ENCODE data around the gene PTPRQ. TPM values are rescaled to one million over a fixed set of nuclear protein-coding genes. Genes with fewer than 3 reads are reported as not detected.

The PTPRQ gene
- total RNA-seq, 1 donor from 2014 or later: not detected

DNA sequence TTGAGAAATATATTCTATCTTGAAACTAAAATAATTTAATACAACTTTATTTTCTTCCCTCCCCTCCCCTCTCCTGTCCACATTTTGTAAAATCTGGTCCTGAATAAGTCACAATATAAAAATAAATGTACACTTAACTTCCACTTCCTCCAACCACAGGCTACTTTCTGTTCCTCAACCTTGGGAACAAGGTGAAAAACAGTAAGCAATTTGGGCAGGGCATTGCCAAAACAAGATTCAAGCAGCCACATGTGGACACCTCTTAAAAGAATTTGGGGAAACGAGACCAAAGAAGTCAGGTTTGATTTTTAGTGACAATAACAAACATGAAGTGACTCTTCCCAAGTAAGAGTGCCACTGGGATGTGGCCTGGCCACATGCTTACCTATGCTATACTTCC is 115.7 kb downstream of the PTPRQ start:
- no peak for DNase-seq

DNA sequence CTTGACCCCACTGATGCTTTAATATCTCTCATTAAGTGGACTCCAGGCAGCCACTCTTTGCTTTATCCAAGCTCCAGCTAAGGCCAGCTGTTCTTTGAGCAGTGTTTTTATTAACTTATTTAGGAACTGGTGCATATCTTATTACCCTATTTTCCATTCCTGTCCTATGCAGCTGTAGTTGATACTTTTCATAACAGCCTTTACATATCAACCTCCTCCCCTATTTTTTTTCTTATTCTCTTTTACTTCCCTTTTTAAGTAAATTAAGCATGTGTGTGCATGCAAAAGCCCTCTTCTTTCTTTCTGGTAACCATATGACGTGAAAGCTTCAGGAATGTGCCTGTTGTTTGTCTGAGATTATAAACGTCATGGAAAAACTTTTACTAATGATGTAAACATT is 121.2 kb downstream of the PTPRQ start:
- no peak for DNase-seq

DNA sequence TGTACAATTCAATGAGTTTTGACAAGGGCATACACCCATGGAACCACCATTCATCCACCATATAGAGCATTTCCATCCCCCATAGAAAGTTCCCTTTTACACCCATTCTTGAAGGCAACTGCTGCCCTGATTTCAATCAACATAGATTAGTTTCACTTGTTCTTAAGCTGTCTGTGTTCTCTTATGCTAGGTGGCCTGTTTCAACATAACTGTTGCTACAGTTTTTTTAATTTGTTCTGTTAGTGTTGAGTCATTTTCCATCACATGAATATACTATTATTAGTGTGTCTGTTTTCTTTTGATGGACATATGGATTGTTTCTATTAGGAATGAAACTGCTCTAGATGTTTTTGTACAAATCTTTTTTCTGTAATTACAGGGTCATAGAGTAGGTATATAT is 123.4 kb downstream of the PTPRQ start:
- no peak for DNase-seq

DNA sequence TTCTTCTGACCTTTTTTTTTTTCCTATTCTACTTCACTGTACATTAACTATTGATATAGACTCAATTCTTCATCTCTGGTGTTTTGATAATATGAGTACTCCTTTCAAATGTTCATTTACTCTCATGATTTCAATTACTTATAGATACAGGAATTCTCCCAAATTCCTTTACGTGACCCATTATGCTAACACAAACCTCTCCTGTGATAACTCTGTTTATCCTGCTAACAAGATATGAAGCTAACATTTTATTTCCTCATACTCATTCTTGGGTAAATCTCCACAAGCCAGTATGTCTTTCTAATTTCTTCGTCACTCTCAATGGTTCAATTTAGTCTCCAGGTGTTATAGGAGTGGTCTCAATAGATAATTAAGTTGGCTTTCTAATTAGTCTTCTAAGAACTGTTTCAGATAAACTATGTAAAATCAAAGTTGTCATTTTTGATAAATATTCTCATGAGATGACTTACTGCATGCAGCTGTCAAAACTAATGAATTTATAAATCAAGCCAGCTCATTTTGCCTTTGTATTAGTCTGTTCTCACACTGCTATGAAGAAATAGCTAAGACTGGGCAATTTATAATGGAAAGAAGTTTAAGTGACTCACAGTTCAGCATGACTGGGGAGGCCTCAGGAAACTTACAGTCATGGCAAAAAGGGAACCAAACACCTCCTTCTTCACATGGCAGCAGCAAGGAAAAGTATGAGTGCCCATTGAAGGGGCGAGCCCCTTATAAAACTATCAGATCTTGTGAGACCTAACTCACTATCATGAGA is 132.8 kb downstream of the PTPRQ start:
- DNase-seq: no peak

DNA sequence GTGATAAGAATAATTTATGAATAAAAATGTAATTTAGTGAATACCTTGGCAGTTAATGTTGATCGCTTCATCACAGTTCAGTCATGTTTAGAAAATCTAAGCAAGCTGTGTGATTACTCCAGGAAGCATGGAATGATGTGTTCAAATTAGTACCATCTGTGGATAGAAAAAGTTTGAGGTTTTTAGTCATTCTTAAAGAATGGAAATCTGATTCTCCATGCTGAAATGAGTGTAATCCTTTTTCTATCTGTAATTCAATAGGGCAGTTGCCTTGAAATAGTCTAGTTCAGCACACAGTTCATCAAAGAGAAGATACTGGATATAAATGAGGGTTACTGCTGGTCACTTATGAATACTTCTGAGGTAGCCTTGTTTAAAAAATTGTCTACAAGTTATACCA is 136.2 kb downstream of the PTPRQ start:
- DNase-seq: no peak

DNA sequence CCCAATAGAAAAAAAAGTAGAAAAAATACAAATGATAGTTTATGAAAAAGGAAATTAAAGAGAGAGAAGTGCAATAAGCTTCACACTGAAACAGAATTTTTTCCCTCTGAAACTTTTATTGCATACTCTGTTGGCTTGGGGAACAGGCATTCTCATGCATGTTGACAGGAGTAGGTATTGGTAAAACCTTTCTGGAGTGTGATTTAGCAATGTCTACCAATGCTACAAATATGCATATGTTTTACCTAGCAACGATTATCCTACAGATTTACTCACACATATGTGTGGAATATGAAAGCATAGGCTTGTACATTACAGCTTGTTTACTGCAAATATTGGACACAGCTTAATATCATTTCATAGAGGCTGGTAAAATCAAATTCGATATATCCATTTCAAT is 137.7 kb downstream of the PTPRQ start:
- DNase-seq: no peak

DNA sequence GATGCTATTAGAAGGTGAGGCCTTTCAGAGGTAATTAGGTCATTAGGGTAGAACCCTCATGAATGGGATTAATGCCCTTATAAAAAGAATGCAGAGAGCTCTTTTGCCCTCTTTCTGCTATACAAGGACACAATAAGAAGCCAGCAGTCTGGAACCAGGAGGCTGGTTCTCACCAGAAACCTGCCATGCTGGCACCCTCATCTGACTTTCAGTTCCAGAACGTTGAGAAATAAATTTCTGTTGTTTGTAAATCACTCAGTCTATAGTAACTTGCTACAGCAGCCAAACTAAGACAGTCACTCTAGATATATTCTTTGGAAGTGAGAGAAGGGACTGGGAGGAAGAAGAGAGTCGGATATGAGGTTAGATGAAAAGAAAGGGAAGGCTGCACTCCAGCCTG is 138.4 kb downstream of the PTPRQ start:
- no peak for DNase-seq

DNA sequence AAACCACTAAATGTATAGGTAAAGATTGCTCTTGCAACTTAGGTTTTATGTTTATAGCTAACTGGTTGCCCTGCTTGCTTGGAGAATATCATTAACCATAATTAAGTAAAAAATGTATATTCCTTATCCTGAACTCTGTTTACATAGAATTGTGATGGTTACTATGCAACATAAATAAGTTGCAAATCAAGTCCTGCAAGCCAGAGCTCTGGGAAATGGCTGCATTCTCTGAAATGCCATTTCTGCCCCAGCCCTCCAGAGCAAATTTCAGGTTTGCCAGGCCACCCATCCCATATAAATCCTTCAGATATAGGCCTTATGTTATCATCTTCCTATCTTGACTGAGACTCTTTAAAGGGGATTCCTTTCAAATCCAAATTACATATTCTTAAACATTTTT is 145.0 kb downstream of the PTPRQ start:
- no peak for DNase-seq

DNA sequence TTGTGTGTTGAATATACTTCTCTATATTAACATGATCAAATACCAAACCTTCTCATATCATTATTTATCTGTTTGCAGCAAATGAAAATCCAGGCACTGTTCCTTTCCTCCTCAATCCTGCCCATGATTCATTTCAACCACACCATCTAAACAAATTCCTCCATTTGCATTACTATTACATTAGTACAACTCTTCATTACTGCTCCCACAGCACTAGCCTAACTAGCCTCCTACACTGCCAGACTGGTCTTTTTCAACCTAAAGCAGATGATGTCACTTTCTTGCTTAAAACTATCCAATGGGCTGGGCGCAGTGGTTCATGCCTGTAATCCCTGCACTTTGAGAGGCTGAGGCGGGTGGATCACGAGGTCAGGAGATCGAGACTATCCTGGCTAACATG is 146.1 kb downstream of the PTPRQ start:
- DNase-seq: no peak

DNA sequence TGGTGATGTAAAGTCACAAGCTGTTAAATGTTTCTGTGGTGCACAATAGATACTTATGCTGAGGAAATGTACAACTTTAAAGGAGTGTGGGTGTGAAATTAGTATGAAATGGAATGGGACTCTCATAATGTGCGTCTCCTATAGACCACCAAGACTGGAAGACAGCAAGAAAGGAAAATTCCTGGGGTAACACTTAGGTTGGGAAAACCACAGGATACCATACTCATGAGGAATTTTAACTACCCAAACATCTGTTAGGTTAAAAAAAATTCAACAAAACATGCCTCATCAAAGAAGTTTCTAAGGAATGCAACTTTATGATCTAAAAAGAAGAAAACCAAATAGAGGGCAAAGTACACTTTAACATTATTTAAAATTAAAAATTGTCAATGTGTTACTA is 149.7 kb downstream of the PTPRQ start:
- no peak for DNase-seq

DNA sequence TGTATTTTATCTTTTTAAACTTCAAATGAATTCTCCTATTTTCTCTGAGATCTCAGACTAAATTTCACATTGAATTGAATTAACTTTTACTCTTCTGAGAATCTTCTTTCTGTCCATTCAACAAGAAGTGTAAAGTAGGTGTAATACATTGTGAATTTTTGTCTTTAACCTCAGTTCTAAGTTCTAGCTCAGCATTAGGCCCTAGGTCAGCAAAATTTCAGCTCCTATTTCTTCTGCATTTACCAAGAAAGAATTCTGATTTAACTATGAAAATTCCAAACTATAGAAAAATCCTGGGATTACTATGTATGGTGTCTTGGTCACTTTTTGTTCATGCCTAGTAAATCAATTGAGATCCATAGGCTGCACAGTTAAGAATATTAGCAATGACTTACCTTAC is 152.5 kb downstream of the PTPRQ start:
- DNase-seq: no peak

DNA sequence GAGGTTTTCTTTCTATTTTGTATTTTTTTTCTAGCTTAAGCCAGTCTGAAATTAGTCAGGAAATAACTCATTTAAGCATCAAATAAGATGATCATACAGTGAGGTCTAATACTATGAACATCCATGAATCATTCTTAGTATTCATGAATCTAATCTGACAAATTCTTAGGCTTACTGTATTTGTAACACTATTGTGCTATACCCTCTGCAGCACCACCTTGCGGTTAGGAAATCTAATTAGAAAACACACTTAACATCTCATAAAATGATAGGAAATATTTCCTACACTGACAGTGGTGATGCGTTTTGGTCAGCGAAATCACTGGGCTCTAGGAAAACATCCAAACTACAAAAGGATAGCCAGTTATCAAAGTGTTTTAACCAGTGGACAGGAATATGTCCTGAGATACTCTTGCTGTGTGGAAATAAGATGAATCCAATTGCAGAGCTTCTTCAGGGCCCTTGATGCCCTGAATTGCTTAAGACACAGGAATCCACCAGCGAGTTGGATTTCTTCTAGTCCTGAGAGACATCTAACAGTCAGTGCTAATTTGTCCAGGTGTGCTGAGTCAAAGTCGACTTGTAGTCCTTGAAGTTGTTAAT is 154.1 kb downstream of the PTPRQ start:
- peak; percentile 56 for DNase-seq

DNA sequence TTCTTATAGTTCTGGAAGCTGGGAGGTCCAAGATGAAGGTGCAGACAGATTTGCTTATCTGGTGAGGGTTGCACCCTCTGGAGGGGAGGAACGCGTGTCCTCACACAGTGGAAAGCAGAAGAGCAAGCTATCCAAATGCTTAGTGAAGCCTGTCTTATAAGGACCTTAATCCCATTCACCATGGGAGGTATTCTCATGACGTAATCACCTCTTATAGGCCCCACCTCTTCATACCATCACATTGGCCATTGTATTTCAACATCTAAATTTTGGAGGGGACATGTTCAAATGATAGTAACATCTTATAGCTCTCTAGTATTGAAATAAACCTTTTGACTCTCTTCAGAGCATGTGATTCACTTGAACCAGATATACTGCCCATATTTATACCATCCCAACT is 158.4 kb downstream of the PTPRQ start:
- DNase-seq: no peak

DNA sequence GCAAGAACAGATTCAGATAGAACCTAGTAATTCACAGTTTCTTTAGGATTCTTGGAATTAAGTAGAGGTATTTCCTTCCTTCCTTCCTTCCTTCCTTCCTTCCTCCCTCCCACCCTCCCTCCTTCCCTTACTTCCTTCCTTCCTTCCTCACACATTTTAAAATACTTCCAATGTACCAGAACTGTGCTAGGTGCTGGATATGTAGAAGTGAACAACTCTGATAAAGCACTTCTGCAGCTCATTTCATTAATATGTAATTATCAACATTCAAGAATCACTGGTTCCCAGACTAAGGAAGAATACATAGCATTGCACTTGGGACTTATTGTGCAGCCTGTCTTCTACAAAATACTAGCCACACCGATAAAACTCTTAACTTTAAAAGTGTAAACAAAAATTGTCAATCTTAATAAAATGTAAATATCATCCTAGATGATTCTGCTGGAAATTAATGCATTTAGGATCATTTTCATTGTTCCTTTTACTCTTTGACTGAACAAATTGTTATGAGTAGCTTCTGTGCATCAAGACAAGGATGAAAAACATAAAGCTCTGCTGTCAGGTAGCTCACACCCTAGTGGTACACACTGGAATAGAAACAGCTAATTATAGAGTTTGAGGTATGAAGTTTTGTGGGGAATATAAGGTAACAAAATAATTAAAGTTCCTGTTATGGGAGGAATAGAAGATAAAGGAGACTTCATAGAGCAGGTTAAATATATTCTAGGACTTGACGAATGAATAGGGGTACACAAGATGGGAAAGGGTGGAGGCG is 163.5 kb downstream of the PTPRQ start:
- no peak for DNase-seq

DNA sequence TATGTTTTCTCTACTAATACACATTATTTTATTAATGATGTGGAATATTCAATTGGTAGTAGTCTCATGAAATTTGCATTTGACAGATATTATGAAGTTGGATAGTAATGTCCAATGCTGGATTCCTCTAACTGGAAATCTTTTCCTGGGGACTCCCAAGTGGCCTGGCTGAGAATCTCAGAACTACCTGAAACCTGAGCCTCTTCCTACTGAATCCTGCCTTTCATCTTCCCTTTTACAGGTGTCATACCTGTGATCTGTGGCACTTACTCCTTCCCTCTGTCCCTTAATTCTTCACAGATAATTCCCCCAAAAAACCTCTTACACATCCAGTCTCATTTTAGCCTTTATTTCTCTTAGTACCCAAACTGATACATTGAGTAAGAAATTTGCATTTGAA is 173.7 kb downstream of the PTPRQ start:
- no peak for DNase-seq

DNA sequence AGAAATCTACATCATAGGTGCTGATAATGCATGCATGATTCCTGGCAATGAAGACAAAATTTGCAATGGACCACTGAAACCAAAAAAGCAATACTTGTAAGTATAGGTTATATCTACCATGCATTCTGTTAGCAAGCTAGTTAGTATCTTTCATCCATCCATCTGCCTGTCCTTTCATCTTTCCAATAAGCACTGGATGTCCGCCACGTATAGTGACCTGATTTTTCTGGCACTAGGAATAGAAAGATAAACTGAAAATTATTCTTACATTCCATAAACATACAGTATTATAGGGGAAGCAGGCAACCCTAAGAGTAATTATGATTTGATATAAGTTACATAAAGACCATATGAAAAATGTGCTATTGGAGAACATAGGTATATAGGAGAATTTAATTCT is 176.2 kb downstream of the PTPRQ start:
- DNase-seq: no peak

DNA sequence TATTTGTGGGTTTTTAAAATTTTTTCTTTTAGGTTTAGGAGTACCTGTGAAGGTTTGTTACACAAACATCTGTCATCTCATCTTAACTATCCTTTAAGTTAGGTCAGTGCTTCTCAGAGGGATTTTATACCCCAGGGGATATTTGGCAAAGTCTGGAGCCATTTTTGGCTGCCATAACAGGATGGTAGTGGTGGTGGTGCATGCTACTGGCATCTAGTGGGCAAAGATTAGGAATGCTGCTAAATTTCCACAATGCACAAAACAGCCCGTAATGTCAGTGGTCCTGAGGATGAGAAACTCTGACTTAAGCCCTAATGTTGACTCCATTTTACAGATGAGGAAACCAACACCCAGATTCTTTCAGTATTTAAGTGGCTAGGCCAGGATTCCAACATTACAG is 178.2 kb downstream of the PTPRQ start:
- DNase-seq: peak; percentile 6

DNA sequence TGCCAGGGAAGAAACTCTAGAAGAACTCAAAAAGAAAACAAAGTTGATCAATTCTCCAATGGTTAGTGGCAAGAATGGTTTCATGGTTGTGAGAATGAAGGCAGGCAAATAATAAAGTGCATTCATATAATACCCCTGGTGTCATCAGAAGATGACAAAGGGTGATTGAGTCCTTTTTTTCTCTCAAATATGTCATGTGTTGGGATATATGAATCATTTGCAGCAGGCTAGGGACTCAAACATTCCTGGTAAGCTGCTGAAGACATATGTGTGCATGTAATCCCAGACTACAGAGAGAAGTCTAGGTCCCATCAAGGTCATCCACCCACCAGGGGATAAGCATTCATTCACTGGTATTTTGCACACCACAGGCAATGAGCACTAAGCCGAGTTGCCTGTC is 181.0 kb downstream of the PTPRQ start:
- DNase-seq: no peak

DNA sequence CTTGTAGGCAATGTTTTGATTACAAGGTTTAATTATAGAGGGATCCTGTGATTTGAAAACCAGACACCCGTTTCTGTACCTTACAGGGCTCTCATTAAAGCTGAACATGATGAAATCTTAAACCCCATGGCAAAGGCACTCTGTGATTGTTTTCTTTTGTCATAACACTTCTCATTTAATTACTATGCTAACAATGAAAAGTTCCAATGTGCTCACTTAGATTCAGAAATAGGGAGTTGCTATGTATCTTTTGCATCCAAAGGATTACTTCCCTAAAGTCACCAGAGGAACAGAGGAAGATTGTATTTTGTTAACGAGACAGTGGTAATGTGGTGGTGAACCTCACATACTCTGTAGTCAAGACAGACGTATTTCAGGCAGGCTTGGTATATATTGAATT is 181.9 kb downstream of the PTPRQ start:
- DNase-seq: no peak

DNA sequence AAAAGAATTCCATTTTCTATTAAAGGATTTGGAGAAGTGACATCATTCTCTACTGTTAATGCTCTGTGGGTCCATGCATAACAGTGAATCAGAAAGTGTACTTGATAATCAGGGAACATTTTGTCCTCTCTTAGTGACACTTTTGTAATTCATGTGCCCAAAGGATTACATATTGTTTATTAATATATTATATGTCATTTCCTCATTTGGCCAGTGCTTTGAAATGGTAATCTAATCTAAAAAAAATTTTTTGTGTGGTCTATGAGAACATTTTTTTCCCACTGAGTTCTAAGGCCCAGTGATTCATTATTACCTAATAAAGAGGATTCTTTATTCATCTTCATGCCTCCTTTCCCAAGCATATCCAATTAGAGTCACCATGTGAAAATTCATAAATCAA is 183.7 kb downstream of the PTPRQ start:
- peak; percentile 25 for DNase-seq

DNA sequence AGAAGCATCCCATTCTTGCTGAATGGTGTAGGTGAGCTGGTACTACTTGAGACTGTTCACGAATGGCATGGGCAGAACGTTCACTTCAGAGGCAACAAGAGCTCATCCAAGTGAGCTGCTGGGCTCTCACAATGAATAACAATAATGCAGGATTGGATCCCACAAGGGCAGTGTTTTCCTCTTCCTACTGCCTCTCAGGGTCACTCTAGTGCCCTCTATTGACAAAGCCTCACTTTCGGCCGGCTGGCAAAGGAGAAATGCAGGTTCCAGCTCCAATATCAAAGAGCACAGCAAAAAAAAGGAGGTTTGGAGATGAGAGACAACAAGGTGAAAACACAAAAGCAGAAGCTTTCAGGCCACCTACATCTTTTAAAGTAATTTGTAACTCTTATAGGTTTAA is 188.8 kb downstream of the PTPRQ start:
- peak; percentile 5 for DNase-seq

DNA sequence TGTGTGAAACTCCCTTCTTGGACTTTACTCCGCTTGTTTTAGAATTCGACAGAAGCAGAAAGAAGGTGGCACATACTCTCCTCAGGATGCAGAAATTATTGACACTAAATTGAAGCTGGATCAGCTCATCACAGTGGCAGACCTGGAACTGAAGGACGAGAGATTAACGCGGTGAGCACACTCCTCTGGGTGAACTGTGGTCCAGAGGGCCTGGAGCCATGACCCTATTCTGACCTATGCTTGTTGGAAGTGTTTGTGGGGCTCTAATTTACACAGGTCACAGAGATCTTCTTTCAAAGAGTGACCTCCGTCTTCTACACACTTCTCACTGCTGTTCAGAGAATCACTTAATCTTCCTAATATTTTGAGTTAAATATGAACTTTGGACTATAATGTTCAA is 190.9 kb downstream of the PTPRQ start:
- DNase-seq: no peak

DNA sequence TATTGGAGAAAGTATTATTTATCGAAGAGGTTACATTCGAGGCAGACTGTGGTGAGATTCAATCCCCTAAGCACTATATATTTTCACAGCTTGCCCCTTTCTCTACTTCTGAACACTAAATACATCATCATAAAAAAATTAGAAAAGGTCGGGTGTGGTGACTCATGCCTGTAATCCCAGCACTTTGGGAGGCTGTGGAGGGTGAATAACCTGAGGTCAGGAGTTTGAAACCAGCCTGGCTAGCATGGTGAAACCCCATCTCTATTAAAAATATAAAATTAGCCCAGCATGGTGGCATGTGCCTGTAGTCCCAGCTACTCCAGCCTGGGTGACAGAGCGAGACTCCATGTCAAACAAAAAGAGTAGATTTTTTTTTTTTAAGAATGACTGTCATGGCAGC is 192.8 kb downstream of the PTPRQ start:
- DNase-seq: no peak

DNA sequence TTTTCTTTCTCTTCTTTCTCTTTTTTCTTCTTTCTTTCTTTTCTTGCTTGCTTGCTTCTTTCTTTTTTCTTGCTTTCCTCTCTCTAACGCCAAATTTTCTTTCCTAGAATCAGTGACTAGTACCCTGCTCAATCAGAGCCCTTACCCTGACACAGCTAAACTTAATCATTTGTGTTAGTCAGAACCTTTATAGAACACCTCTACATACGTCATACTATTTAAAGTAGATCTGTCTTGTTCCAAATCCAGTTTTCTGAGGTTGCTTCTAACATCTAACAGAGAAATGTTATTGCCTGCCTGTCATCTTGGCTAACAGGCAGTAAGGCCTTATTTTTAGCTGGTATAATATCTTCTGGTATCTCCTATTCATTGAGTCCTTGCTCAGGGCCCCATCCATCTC is 197.9 kb downstream of the PTPRQ start:
- no peak for DNase-seq

Measured in dermis blood vessel endothelial cell (primary cell).